MCF 10A (cell line): Measurements from ENCODE around the gene KCNC3. TPM values are rescaled to one million over a fixed set of nuclear protein-coding genes. Genes with fewer than 3 reads are reported as not detected.

ENCODE experiments used
- BruUV-seq: library from RNA; stranded (reverse); fragments of 400-500 nt; replicated peaks from 2 replicates; lab custom pipeline; 2021; lab: Mats Ljungman, UMichigan
- CTCF ChIA-PET: fragments of 300-600 bp; sonication (Branson Sonifier 250); formaldehyde crosslinking; extraction: SDS; loops from one replicate; lab custom pipeline; 2021; ENCODE audit warnings: antibody characterized with exemption, inconsistent platforms; lab: Yijun Ruan, JAX
- POLR2A ChIA-PET: fragments of 300-600, 350-650 bp; sonication (Branson Sonifier 250); formaldehyde crosslinking; extraction: SDS; loops from one replicate; lab custom pipeline; 2020; ENCODE audit warnings: antibody characterized with exemption, inconsistent platforms; lab: Yijun Ruan, JAX
- DNase-seq: peaks from one replicate; pipeline ENCODE4 v3.0.0-alpha.2; 2018; ENCODE audit not compliant: unreplicated experiment
- H3K27ac Mint-ChIP-seq: one replicate; pipeline ENCODE4 v1.8.0; 2022; ENCODE audit warnings: mild to moderate bottlenecking, low read depth, mixed read lengths; ENCODE audit not compliant: unreplicated experiment
- H3K27me3 Mint-ChIP-seq: one replicate; pipeline ENCODE4 v1.8.0; 2022; ENCODE audit warnings: mixed read lengths; ENCODE audit not compliant: insufficient read depth, unreplicated experiment
- H3K36me3 Mint-ChIP-seq: one replicate; pipeline ENCODE4 v1.8.0; 2022; ENCODE audit warnings: mild to moderate bottlenecking, moderate library complexity, mixed read lengths; ENCODE audit not compliant: insufficient read depth, unreplicated experiment
- H3K4me1 Mint-ChIP-seq: one replicate; pipeline ENCODE4 v1.8.0; 2022; ENCODE audit warnings: mixed read lengths; ENCODE audit not compliant: insufficient read depth, unreplicated experiment
- H3K4me3 Mint-ChIP-seq: one replicate; pipeline ENCODE4 v1.8.0; 2022; ENCODE audit warnings: mild to moderate bottlenecking, moderate library complexity, mixed read lengths; ENCODE audit not compliant: unreplicated experiment
- H3K9me3 Mint-ChIP-seq: one replicate; pipeline ENCODE4 v1.8.0; 2022; ENCODE audit warnings: mixed read lengths; ENCODE audit not compliant: unreplicated experiment
- CTCF ChIP-seq: fragments of 200-600 bp; IDR thresholded peaks from one replicate; pipeline ENCODE4 v1.8.0; 2022; ENCODE audit warnings: antibody characterized with exemption, mild to moderate bottlenecking; ENCODE audit not compliant: unreplicated experiment
- intact Hi-C: fragments of 100-400 bp; cut with micrococcal nuclease; formaldehyde crosslinking; loops from 2 replicates; pipeline ENCODE4 v1.14.1; 2022
- total RNA-seq: library from RNA; stranded (reverse); gene quantifications from 2 replicates; pipeline ENCODE4 v1.2.3, GENCODE V29; 2022

The KCNC3 gene
- total RNA-seq, 1 experiment from 2014 or later, result not detected

- Mint-ChIP-seq H3K27me3 (peaks cover 40% of the 10 kb centered on the region), H3K36me3 (no peaks in the 10 kb centered on the region), H3K27ac (no peak overlapping the region), H3K9me3 (no peaks in the 10 kb centered on the region), H3K4me3 (no peak overlapping the region), H3K4me1 (peaks cover 6% of the 10 kb centered on the region)
- DNase-seq, result no peak
- intact Hi-C loops, result no loop called here
- no TSS peak for BruUV-seq
- no peak for TF ChIP-seq CTCF
- CTCF ChIA-PET, result interaction anchor here (0.6 kb wide), 2 partner anchors 158 to 390 kb away, joined by 4 to 5 read pairs; no protein-coding TSS in a partner anchor
- POLR2A ChIA-PET, result no interaction called here
Observed at GRCh38 chr19:50314724-50315708, 14.2 kb downstream of the KCNC3 start.

- H3K9me3 Mint-ChIP-seq, result no peaks in the 10 kb centered on the region
- CTCF ChIA-PET, result no interaction called here
- DNase-seq, result no peak
- POLR2A ChIA-PET, result no interaction called here
- no TSS peak for BruUV-seq
- peaks cover 49% of the 10 kb centered on the region for H3K27me3 Mint-ChIP-seq
- no peak overlapping the region for H3K4me3 Mint-ChIP-seq
- no peaks in the 10 kb centered on the region for H3K36me3 Mint-ChIP-seq
- TF ChIP-seq CTCF, result no peak
- intact Hi-C loops, result no loop called here
- H3K27ac Mint-ChIP-seq, result no peak overlapping the region
- H3K4me1 Mint-ChIP-seq, result peaks cover 6% of the 10 kb centered on the region
Observed at GRCh38 chr19:50313812-50314536, 15.2 kb downstream of the KCNC3 start.

- CTCF ChIA-PET, result interaction anchor here (0.6 kb wide), 1 partner anchor 20 kb away, joined by 3 read pairs; no protein-coding TSS in a partner anchor
- Mint-ChIP-seq H3K4me3 (no peak overlapping the region), H3K4me1 (peaks cover 6% of the 10 kb centered on the region), H3K36me3 (no peaks in the 10 kb centered on the region), H3K27me3 (peaks cover 57% of the 10 kb centered on the region), H3K27ac (no peak overlapping the region), H3K9me3 (no peaks in the 10 kb centered on the region)
- no peak for DNase-seq
- intact Hi-C loops, result no loop called here
- POLR2A ChIA-PET, result no interaction called here
- no TSS peak for BruUV-seq
- TF ChIP-seq CTCF, result no peak
Observed at GRCh38 chr19:50312967-50313811, 16.0 kb downstream of the KCNC3 start.
